ENCODE data around the gene GALNT10.

The GALNT10 gene

DNA sequence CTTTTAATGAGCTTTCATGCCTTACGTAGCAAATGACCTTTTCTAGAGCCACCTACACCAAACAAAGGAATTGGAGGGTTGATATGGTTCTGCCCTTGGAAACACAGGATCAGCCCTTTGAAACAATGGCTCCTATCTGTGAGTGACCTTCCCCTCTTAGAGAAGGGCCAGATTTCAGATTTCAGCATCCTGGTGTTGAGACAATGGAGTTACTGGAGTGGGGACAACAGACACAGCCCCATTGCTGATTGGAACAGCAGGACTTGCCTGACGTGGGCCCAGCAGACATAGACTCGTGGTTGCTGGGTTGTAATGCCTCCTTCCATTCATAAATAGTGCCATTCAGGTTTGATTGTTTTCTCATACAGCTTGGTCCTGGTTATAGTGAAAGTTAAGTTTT lies 96.0 kb downstream of the GALNT10 start:
- ChIA-PET POLR2A (interaction anchor here (1.2 kb wide), 1 partner anchor 9 kb away, joined by 3 read pairs; no protein-coding TSS in a partner anchor), CTCF (no interaction called here)
- DNase-seq (ENCODE audit: extremely low spot score) = no peak
- TF ChIP-seq CTBP1 (IDR thresholded peaks at IDR 0.05; ENCODE audit: borderline replicate concordance) (no peak), ELF4 (IDR thresholded peaks at IDR 0.05) (no peak), L3MBTL2 (conservative IDR thresholded peaks at IDR 0.05) (no peak), NFRKB (IDR thresholded peaks at IDR 0.05) (no peak), SUZ12 (IDR thresholded peaks at IDR 0.05) (no peak), FOXM1 (IDR thresholded peaks at IDR 0.05; ENCODE audit: borderline replicate concordance) (no peak), ARNT (IDR thresholded peaks at IDR 0.05) (no peak), LEF1 (IDR thresholded peaks at IDR 0.05; ENCODE audit: borderline replicate concordance) (no peak), FOXK2 (IDR thresholded peaks at IDR 0.05) (no peak), HDGF (IDR thresholded peaks at IDR 0.05; ENCODE audit: borderline replicate concordance) (no peak), BHLHE40 (IDR thresholded peaks at IDR 0.05; ENCODE audit: borderline replicate concordance) (no peak), TARDBP (IDR thresholded peaks at IDR 0.05) (no peak), FOXA1 (IDR thresholded peaks at IDR 0.05) (no peak), SP1 (IDR thresholded peaks at IDR 0.05) (no peak), ZNF384 (IDR thresholded peaks at IDR 0.05) (no peak)
- TF ChIP-seq, protein P1, sequence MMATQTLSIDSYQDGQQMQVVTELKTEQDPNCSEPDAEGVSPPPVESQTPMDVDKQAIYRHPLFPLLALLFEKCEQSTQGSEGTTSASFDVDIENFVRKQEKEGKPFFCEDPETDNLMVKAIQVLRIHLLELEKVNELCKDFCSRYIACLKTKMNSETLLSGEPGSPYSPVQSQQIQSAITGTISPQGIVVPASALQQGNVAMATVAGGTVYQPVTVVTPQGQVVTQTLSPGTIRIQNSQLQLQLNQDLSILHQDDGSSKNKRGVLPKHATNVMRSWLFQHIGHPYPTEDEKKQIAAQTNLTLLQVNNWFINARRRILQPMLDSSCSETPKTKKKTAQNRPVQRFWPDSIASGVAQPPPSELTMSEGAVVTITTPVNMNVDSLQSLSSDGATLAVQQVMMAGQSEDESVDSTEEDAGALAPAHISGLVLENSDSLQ (IDR thresholded peaks at IDR 0.05) = no peak

DNA sequence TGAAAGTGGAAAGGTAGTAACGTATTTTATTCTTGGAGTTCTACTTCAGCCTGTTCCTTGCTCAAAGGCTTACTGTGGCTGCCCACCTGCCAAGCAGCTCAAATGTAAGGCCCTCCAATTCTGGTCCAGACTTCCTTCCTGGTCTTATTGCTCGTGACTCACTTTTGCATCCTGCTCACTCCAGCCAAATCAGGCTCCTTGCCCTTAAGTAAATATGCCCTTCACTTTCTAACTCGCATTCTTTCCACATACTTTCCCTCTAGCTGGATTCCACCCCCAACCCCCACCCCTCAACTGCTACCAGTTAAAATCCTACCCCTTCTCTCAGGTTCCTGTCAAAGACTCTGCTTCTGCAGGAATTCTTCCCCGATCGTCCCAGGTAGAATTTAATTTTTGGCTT lies 96.6 kb downstream of the GALNT10 start:
- DNase-seq (ENCODE audit: extremely low spot score) = no peak
- POLR2A ChIA-PET = interaction anchor here (1.2 kb wide), 1 partner anchor 9 kb away, joined by 3 read pairs; no protein-coding TSS in a partner anchor
- no peak for TF ChIP-seq FOXK2 (IDR thresholded peaks at IDR 0.05)
- TF ChIP-seq SUZ12 (IDR thresholded peaks at IDR 0.05) = no peak
- no peak for TF ChIP-seq SP1 (IDR thresholded peaks at IDR 0.05)
- no peak for TF ChIP-seq HDGF (IDR thresholded peaks at IDR 0.05; ENCODE audit: borderline replicate concordance)
- TF ChIP-seq BHLHE40 (IDR thresholded peaks at IDR 0.05; ENCODE audit: borderline replicate concordance) = no peak
- CTCF ChIA-PET = no interaction called here

DNA sequence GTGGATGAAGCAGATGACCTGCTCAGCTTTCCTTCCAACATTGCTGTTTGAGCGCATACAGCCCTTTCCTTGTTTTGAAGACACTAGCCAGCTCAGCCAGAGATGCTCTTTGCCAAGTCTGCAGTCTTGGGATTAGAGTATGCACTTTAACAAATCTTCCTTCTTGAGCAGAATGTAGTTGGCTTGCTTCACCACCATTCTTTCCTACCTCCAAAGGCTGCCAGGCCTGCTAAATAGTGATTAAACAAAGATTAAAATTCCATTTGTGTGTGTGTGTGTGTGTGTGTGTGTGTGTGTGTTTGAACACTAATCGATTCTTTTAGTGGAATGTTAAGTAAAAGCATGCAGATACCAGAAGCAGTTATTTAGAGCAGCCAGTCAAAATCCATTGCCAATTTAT lies 97.6 kb downstream of the GALNT10 start:
- POLR2A ChIA-PET = no interaction called here

DNA sequence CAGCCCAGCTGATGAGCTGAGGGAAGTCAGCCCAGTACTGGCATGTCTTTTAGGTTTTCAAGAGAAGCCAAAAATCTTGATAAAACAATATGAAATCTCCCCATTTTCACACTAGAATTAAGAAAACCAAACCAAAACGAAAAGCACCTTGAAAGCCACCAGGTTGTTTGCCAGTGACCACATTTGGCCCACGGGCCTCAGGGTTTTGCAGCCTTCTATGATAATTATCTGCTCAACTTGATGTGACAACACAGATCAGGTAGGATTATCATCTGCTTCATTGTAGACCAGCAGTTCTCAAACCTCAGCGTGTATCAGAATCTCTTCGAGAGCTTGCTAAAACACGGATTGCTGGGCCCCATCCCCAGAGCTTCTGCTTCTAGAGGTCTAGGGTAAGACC lies 101.4 kb downstream of the GALNT10 start:
- TF ChIP-seq ARNT (IDR thresholded peaks at IDR 0.05) = no peak
- no peak for TF ChIP-seq ZNF384 (IDR thresholded peaks at IDR 0.05)
- no peak for TF ChIP-seq ELF4 (IDR thresholded peaks at IDR 0.05)
- no peak for TF ChIP-seq L3MBTL2 (conservative IDR thresholded peaks at IDR 0.05)
- no peak for TF ChIP-seq FOXM1 (IDR thresholded peaks at IDR 0.05; ENCODE audit: borderline replicate concordance)
- TF ChIP-seq HDGF (IDR thresholded peaks at IDR 0.05; ENCODE audit: borderline replicate concordance) = no peak
- no peak for TF ChIP-seq FOXK2 (IDR thresholded peaks at IDR 0.05)
- POLR2A ChIA-PET = no interaction called here
- no peak for DNase-seq (ENCODE audit: extremely low spot score)
- CTCF ChIA-PET = no interaction called here

More for the DNA sequence above, 97.6 kb downstream of the GALNT10 start:
- DNase-seq (ENCODE audit: extremely low spot score) = no peak
- TF ChIP-seq FOXA1 (IDR thresholded peaks at IDR 0.05) = no peak
- TF ChIP-seq NFRKB (IDR thresholded peaks at IDR 0.05) = no peak
- no peak for TF ChIP-seq FOXK2 (IDR thresholded peaks at IDR 0.05)
- TF ChIP-seq, protein P1 (IDR thresholded peaks at IDR 0.05) = no peak
- no peak for TF ChIP-seq ZNF384 (IDR thresholded peaks at IDR 0.05)
- TF ChIP-seq LEF1 (IDR thresholded peaks at IDR 0.05; ENCODE audit: borderline replicate concordance) = no peak
- TF ChIP-seq HDGF (IDR thresholded peaks at IDR 0.05; ENCODE audit: borderline replicate concordance) = no peak
- TF ChIP-seq ELF4 (IDR thresholded peaks at IDR 0.05) = no peak
- no peak for TF ChIP-seq BHLHE40 (IDR thresholded peaks at IDR 0.05; ENCODE audit: borderline replicate concordance)
- no peak for TF ChIP-seq TARDBP (IDR thresholded peaks at IDR 0.05)
- no peak for TF ChIP-seq ARNT (IDR thresholded peaks at IDR 0.05)
- no peak for TF ChIP-seq L3MBTL2 (conservative IDR thresholded peaks at IDR 0.05)
- TF ChIP-seq CTBP1 (IDR thresholded peaks at IDR 0.05; ENCODE audit: borderline replicate concordance) = no peak
- TF ChIP-seq FOXM1 (IDR thresholded peaks at IDR 0.05; ENCODE audit: borderline replicate concordance) = no peak
- TF ChIP-seq SP1 (IDR thresholded peaks at IDR 0.05) = no peak
- no peak for TF ChIP-seq SUZ12 (IDR thresholded peaks at IDR 0.05)
- CTCF ChIA-PET = no interaction called here

DNA sequence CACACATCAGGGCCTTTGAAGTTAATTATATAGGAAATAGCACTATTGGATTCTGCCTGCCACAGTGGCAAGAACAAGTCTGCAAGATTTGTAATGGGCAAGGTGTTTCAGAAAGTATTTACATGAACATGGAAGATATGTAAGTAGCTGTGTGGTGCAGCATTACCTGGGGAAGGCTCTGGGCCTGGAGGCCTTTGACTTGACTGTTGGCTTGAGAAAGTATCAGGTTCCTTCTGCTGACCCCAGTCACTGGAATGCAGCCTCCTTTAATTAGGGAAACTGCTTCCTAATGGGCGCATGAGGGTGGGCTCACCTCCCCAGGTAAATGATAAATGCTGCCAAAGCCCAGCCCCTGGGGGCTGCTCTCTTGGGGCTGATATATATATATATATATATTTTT lies 102.7 kb downstream of the GALNT10 start:
- DNase-seq (ENCODE audit: extremely low spot score) = no peak
- POLR2A ChIA-PET = no interaction called here

DNA sequence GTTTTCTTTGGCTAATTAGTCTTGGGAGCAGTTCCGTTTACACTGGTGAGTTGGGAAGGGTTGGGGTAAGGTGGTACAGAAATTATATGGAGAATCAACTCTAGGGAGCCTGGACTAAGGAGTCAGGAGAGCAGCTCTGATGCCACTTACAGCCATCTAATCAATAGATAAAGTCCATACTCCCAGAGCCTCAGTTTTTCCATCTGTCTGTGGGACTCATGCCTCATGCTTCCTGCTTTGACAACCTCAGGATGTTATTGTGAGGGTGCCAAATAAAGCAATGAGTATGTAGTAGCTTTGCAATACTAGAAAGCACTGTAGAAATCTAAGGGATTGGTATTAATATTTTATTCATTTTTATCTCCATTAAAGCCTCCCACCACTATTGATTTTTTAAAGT lies 105.0 kb downstream of the GALNT10 start:
- ChIA-PET POLR2A (no interaction called here), CTCF (no interaction called here)
- no peak for DNase-seq (ENCODE audit: extremely low spot score)
- TF ChIP-seq NFRKB (IDR thresholded peaks at IDR 0.05) (no peak), BHLHE40 (IDR thresholded peaks at IDR 0.05; ENCODE audit: borderline replicate concordance) (no peak), FOXM1 (IDR thresholded peaks at IDR 0.05; ENCODE audit: borderline replicate concordance) (no peak), ELF4 (IDR thresholded peaks at IDR 0.05) (no peak), L3MBTL2 (conservative IDR thresholded peaks at IDR 0.05) (no peak), ZNF384 (IDR thresholded peaks at IDR 0.05) (no peak), HDGF (IDR thresholded peaks at IDR 0.05; ENCODE audit: borderline replicate concordance) (no peak), ARNT (IDR thresholded peaks at IDR 0.05) (no peak)
- TF ChIP-seq, protein P1 (IDR thresholded peaks at IDR 0.05) = no peak

More for the DNA sequence above, 102.7 kb downstream of the GALNT10 start:
- TF ChIP-seq ZNF384 (IDR thresholded peaks at IDR 0.05) (no peak), CTBP1 (IDR thresholded peaks at IDR 0.05; ENCODE audit: borderline replicate concordance) (no peak), FOXA1 (IDR thresholded peaks at IDR 0.05) (no peak), SUZ12 (IDR thresholded peaks at IDR 0.05) (no peak), TARDBP (IDR thresholded peaks at IDR 0.05) (no peak), ELF4 (IDR thresholded peaks at IDR 0.05) (no peak), NFRKB (IDR thresholded peaks at IDR 0.05) (no peak), HDGF (IDR thresholded peaks at IDR 0.05; ENCODE audit: borderline replicate concordance) (no peak), L3MBTL2 (conservative IDR thresholded peaks at IDR 0.05) (no peak), BHLHE40 (IDR thresholded peaks at IDR 0.05; ENCODE audit: borderline replicate concordance) (no peak), SP1 (IDR thresholded peaks at IDR 0.05) (no peak), FOXK2 (IDR thresholded peaks at IDR 0.05) (no peak), LEF1 (IDR thresholded peaks at IDR 0.05; ENCODE audit: borderline replicate concordance) (no peak)
- TF ChIP-seq, protein P1 (IDR thresholded peaks at IDR 0.05) = no peak
- CTCF ChIA-PET = no interaction called here
